ENCODE measurements around the gene KDM4C. TPM values are rescaled to one million over a fixed set of nuclear protein-coding genes. Genes with fewer than 3 reads are reported as not detected.

The KDM4C gene
- polyA plus RNA-seq, 2 of the 4 experiments (the other 2 are of a cell fraction): 9.6 to 15.6 TPM

DNA sequence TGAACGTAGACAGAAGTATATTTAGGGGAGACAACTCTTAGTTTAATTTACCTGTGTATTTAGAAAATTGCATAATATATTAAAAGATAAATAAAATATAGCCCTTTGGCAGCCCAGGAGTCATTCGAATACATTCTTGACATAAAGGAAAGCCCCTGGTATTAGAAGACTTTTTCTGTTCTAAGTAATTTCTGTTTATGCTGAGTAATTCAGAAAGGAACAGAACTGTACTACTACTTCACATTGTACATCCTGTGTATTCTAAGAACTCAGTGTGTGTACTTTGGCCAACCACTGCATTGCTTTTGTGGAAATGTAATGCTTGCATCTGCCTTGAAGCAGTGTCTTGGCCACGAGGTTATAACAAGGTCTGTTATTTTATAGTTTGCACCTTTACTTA lies 136.4 kb downstream of the KDM4C start:
- ChIA-PET POLR2A (no interaction called here), CTCF (interaction anchor here (1.4 kb wide), 1 partner anchor 67 kb away, joined by 3 read pairs; no protein-coding TSS in a partner anchor)
- Histone ChIP-seq H3K4me2 (no peak overlapping the region), H3K9me3 (no peaks in the 10 kb centered on the region), H3K4me3 (no peak overlapping the region), H3K27ac (no peak overlapping the region), H3K4me1 (peaks cover 7% of the 10 kb centered on the region; the same call in 1 of the 3 replicates)
- ATAC-seq (no peak), DNase-seq (ENCODE audit: low read depth in 1 of 2, low spot score in 1 of 2) (no peak), FAIRE-seq (no peak)
- 66% methylated on average over 3 of the region's 3 CpGs for WGBS (ENCODE audit: missing lambda C conversion rate)
- TF ChIP-seq, protein P1, sequence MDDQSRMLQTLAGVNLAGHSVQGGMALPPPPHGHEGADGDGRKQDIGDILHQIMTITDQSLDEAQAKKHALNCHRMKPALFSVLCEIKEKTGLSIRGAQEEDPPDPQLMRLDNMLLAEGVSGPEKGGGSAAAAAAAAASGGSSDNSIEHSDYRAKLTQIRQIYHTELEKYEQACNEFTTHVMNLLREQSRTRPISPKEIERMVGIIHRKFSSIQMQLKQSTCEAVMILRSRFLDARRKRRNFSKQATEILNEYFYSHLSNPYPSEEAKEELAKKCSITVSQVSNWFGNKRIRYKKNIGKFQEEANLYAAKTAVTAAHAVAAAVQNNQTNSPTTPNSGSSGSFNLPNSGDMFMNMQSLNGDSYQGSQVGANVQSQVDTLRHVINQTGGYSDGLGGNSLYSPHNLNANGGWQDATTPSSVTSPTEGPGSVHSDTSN (IDR thresholded peaks at IDR 0.05): no peak
- TF ChIP-seq SREBF2 (IDR thresholded peaks at IDR 0.05) (no peak), RNF2 (IDR thresholded peaks at IDR 0.05; ENCODE audit: borderline replicate concordance, low read depth) (no peak), MYC (IDR thresholded peaks at IDR 0.05; ENCODE audit: borderline replicate concordance, low read length) (no peak), BHLHE40 (IDR thresholded peaks at IDR 0.05; ENCODE audit: low read depth, low read length) (no peak), HOXB5 (CRISPR knock-in tag; IDR thresholded peaks at IDR 0.05) (no peak), SMC3 (IDR thresholded peaks at IDR 0.05) (no peak), TP53 (CRISPR knock-in tag; IDR thresholded peaks at IDR 0.05) (no peak)
- TF ChIP-seq, protein P2, sequence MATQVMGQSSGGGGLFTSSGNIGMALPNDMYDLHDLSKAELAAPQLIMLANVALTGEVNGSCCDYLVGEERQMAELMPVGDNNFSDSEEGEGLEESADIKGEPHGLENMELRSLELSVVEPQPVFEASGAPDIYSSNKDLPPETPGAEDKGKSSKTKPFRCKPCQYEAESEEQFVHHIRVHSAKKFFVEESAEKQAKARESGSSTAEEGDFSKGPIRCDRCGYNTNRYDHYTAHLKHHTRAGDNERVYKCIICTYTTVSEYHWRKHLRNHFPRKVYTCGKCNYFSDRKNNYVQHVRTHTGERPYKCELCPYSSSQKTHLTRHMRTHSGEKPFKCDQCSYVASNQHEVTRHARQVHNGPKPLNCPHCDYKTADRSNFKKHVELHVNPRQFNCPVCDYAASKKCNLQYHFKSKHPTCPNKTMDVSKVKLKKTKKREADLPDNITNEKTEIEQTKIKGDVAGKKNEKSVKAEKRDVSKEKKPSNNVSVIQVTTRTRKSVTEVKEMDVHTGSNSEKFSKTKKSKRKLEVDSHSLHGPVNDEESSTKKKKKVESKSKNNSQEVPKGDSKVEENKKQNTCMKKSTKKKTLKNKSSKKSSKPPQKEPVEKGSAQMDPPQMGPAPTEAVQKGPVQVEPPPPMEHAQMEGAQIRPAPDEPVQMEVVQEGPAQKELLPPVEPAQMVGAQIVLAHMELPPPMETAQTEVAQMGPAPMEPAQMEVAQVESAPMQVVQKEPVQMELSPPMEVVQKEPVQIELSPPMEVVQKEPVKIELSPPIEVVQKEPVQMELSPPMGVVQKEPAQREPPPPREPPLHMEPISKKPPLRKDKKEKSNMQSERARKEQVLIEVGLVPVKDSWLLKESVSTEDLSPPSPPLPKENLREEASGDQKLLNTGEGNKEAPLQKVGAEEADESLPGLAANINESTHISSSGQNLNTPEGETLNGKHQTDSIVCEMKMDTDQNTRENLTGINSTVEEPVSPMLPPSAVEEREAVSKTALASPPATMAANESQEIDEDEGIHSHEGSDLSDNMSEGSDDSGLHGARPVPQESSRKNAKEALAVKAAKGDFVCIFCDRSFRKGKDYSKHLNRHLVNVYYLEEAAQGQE (IDR thresholded peaks at IDR 0.05): no peak
- TF ChIP-seq, protein P3, sequence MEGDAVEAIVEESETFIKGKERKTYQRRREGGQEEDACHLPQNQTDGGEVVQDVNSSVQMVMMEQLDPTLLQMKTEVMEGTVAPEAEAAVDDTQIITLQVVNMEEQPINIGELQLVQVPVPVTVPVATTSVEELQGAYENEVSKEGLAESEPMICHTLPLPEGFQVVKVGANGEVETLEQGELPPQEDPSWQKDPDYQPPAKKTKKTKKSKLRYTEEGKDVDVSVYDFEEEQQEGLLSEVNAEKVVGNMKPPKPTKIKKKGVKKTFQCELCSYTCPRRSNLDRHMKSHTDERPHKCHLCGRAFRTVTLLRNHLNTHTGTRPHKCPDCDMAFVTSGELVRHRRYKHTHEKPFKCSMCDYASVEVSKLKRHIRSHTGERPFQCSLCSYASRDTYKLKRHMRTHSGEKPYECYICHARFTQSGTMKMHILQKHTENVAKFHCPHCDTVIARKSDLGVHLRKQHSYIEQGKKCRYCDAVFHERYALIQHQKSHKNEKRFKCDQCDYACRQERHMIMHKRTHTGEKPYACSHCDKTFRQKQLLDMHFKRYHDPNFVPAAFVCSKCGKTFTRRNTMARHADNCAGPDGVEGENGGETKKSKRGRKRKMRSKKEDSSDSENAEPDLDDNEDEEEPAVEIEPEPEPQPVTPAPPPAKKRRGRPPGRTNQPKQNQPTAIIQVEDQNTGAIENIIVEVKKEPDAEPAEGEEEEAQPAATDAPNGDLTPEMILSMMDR (IDR thresholded peaks at IDR 0.05): no peak
- TF ChIP-seq, protein P4, sequence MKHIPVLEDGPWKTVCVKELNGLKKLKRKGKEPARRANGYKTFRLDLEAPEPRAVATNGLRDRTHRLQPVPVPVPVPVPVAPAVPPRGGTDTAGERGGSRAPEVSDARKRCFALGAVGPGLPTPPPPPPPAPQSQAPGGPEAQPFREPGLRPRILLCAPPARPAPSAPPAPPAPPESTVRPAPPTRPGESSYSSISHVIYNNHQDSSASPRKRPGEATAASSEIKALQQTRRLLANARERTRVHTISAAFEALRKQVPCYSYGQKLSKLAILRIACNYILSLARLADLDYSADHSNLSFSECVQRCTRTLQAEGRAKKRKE (CRISPR knock-in tag; IDR thresholded peaks at IDR 0.05; ENCODE audit: low read depth): no peak

DNA sequence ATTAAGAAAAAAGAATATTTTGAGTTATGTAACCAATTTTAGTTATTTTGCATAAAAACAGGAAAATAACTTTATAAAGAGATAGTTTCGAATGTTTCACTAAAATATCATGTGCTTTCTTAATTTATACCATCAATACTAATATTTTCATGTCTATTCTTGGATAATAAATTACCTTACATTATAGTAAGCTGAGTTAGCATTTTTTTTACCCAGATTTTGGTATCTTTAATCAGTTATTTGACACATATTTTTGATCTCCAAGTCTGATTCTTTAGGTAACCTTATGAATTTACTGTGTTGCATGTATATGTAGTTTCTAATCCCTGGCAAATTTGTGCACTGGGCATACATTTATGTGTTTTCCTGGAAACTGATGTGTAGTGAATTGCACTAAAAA lies 138.0 kb downstream of the KDM4C start:
- Histone ChIP-seq H3K4me1 (peaks cover 12% of the 10 kb centered on the region; the same call in 1 of the 3 replicates), H3K4me2 (no peak overlapping the region), H3K27ac (no peak overlapping the region), H3K9me3 (no peaks in the 10 kb centered on the region), H3K4me3 (no peak overlapping the region)
- TF ChIP-seq MAFK (IDR thresholded peaks at IDR 0.05; ENCODE audit: partially characterized antibody) (peak; percentile 55), CHD2 (IDR thresholded peaks at IDR 0.05; ENCODE audit: low read length, partially characterized antibody) (no peak)
- DNase-seq (ENCODE audit: low read depth in 1 of 2, low spot score in 1 of 2) (no peak), ATAC-seq (no peak), FAIRE-seq (no peak)
- ChIA-PET CTCF (no interaction called here), POLR2A (no interaction called here)
- 88% methylated on average over 1 of the region's 1 CpG for whole genome bisulfite sequencing (ENCODE audit: missing lambda C conversion rate)

DNA sequence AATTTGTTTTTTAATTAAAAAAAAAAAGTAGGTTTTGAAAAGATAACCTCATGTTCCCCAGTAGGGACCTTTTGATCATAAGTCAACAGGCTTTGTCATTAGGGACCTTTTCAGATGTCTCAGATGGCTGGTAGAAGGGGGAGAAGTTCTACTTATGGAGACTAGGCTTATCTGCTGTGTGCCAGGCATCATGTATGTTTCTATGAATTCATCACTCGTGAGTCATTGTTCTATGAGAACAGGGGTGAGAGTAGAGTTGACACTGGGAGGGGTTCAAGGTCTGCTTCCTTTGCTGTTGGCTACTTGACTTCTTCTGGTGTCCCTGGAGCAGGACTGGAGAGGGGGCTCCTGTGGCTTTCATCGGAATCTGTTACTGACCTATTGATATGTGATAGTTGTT lies 138.8 kb downstream of the KDM4C start:
- Histone ChIP-seq H3K4me3 (no peak overlapping the region), H3K9me3 (no peaks in the 10 kb centered on the region), H3K4me1 (peaks cover 12% of the 10 kb centered on the region; the same call in 1 of the 3 replicates), H3K27ac (no peak overlapping the region), H3K4me2 (no peak overlapping the region)
- FAIRE-seq (no peak), DNase-seq (ENCODE audit: low read depth in 1 of 2, low spot score in 1 of 2) (no peak), ATAC-seq (no peak)
- ChIA-PET CTCF (interaction anchor here (2.4 kb wide), 1 partner anchor 11 kb away, joined by 8 read pairs; no protein-coding TSS in a partner anchor), POLR2A (no interaction called here)
- 88% methylated on average over 2 of the region's 2 CpGs for WGBS (ENCODE audit: missing lambda C conversion rate)
- no peak for TF ChIP-seq CBX8 (IDR thresholded peaks at IDR 0.05)
- TF ChIP-seq, protein P5, sequence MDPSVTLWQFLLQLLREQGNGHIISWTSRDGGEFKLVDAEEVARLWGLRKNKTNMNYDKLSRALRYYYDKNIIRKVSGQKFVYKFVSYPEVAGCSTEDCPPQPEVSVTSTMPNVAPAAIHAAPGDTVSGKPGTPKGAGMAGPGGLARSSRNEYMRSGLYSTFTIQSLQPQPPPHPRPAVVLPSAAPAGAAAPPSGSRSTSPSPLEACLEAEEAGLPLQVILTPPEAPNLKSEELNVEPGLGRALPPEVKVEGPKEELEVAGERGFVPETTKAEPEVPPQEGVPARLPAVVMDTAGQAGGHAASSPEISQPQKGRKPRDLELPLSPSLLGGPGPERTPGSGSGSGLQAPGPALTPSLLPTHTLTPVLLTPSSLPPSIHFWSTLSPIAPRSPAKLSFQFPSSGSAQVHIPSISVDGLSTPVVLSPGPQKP (IDR thresholded peaks at IDR 0.05; ENCODE audit: low read depth, low read length): no peak
- no peak for TF ChIP-seq FOSB (CRISPR knock-in tag; IDR thresholded peaks at IDR 0.05)
- TF ChIP-seq EHF (CRISPR knock-in tag; IDR thresholded peaks at IDR 0.05): no peak
- no peak for TF ChIP-seq RNF2 (IDR thresholded peaks at IDR 0.05; ENCODE audit: borderline replicate concordance, low read depth)
- TF ChIP-seq, protein P6, sequence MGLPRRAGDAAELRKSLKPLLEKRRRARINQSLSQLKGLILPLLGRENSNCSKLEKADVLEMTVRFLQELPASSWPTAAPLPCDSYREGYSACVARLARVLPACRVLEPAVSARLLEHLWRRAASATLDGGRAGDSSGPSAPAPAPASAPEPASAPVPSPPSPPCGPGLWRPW (IDR thresholded peaks at IDR 0.05): no peak
- TF ChIP-seq, protein P3 (IDR thresholded peaks at IDR 0.05): no peak
- TF ChIP-seq, protein P1 (IDR thresholded peaks at IDR 0.05): no peak
- TF ChIP-seq FOXS1 (CRISPR knock-in tag; IDR thresholded peaks at IDR 0.05): no peak
- no peak for TF ChIP-seq RFX5 (IDR thresholded peaks at IDR 0.05)

Data from A549 (cell line).